NCI-H1092 (cell line): Measurements from ENCODE around the gene LRPPRC.

Source experiments
- DNase-seq: peaks from one replicate; lab custom pipeline; 2025; lab: John Stamatoyannopoulos, UW

LRPPRC gene

DNA sequence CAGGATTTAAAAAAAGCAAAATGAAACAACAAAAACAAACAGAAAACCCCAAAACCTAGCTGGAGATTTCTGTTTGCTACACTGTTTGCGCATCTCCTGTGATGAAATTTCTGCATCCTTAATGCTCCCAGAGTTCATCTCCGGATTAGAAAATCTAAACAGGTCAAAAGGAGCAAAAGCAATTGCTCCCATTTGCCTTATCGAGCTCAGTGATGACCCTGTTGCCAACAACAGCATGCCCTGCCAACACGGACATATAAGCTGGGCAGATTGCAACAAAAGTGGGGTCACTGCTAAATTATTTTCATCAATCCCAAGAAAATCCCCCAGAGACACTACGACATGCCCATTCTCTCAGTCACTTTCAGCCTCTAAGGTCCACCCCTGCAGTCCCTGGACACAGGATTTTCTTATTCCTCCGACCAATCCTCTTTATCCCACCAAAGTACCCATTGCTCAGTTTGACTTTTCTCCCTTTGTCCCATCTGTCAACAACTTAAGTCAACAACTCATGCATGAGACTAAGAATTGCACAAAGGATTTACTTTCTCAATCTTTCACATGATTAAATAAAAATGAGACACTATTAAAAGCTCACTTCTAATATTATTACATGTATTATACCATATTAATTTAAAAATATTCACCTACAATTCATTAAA is 89.2 kb downstream of the LRPPRC start:
- no peak for DNase-seq

DNA sequence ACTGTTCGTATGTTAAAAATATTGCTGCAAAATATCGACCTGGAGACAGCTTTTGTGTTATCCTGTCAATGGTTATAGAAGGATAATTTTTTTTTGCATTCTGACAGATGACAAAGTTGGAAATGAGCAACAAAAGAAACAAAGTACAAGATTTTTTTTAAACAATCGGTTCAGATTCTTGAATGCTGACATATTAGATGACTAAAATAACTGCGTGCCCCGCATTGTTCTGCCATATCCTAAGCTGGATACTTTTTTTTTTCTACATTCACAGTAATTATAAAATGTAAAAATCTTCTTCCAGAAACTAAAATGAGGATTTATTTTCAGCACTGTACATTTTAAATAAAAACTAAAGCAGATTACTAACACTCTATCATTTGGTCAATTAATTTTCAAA is 89.9 kb downstream of the LRPPRC start:
- no peak for DNase-seq

DNA sequence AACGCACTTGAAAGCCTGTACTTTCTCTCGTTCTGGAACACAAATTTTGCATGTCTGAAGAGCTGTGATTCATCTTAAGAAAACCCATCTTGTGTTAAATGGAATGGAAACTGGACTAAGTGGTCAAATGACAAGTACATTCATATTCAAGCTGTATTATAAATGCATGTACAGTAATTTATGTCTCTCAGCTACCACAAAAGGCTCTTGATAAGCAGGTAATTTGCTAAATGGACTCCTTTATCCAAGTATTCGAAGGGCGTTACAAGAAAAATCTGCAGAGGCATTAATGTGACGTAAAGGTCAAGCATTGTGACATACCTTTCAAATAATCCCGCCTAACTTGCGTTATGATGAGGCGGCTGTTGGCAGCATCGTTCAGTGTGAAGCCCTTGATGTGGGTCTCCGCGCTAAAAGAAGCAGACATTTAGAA is 90.4 kb downstream of the LRPPRC start:
- DNase-seq, result no peak

DNA sequence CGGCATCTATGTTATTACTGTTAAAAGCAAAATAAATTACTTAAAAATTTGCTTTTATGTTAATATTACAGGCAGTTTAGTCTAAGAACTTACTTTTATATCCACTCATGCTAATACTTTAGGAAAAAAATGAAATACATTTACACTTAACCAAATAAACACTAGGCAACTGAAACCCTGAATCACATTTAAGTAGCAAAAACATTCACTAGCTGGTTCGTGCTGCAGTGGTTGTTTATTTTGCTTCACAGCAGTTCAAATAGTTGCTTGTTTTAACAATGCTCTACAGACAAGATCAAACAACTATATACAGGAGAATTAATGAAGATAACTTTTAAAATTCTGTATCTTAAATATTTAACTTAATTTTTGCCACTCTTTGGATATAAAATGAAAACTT is 96.2 kb downstream of the LRPPRC start:
- DNase-seq, result no peak

DNA sequence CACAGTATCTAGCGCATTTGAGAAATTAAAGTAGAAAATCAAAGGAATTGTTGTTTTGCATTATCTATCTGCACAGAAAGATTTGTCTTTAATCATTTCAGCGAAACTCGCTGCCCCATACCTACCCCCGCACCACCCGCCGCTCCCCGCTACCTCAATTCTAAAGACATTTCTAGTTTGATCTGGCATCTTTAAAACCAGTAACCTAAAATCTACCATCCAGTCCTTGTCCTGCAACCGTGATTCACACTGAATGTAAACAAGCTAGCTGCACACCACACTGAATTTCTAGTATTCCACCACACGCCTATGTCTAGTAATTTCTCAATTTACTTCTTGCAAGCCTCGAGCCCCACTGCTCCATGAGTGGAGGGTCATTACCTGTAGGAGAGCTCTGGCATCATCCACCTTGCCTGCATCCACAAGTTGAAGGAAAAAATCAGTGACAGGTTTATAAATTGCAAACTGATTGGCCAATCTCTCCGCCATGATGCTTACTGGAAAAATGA is 96.9 kb downstream of the LRPPRC start:
- no peak for DNase-seq

DNA sequence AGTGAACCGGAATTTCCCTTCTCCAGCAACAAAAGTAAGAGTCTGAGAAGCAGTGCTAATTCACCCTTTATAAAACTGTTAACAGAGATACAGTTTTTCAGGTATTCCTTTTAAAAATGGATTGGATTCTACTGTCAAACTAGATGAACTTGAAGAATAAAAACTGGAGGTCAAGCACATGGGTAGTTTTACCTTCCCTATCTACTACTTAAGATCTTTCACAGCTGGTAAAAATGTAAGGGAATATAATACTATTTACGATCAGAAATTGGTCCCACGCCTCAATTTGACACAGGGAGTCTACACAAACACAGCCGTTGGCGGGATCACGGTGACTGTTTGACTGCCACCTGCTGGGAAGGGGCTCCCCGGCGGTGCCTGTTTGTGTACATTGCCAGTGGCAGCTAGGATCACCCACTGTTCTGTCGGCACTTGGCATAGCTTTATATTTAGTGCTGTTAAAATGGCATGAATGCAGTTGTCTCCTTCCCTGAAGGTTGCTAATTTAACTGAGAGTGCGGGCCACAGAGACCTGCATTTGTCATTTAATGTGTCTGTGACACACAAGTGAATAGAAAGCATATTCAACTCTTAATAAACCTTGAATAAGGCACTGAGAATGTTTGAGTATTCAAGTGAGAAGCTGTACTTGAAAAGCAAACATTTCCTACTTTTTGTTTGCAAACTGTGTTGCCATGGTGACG is 97.5 kb downstream of the LRPPRC start:
- DNase-seq, result peak; percentile 49

DNA sequence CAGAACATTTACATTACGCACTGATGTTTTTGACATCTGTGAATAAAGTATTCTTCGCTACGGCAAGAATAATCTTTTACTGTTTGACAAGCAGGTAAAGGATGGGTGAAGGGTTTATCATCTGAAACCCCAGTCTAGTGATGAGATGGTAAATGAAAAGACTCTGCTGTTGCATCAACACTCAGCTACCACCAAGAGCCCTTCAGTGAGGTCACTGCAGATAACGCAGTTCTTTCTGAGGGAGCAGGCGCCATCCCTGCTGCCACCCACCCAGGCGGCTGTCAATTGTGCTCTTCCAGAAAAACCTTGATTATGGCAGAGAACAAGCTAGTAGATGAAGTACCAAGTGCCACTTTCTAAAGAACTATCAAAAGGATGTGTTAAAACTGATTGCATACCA is 98.3 kb downstream of the LRPPRC start:
- DNase-seq, result peak; percentile 7

DNA sequence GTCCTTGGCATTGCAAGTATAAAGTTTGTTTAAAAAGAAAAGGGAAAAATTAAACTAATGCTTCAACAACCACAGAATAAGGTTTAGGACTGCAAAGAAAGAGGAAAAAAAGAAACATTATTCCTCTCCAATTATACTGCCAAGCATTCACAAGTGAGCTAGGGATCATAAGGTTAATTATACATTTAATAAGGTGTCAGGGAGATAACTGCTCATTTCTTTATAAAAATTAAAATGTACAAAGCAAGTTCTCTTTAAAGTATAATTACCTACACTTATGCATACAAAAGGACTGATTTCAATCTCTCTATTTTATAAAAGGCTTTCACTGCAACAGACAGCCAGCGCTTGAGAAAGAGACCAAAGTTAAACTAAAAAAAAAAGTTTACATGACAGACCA is 98.9 kb downstream of the LRPPRC start:
- no peak for DNase-seq

DNA sequence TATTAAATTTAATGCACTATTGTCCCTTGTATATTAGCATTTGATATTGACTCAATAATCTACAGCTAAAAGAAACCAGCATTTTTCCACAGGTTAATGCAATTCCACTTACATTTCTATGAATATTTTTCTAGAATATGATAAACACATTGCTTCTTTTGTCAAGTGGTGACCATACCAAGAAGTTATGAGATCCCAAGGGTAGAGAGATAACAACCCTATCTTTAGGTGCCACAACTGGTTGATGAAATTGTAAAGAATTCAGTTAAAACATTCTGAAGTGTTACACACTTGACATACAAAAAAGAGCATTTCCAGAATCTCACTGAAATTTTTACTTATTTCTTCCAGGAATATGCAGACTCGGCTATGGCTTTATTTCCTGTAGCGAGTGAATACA is 101.0 kb downstream of the LRPPRC start:
- DNase-seq, result no peak

DNA sequence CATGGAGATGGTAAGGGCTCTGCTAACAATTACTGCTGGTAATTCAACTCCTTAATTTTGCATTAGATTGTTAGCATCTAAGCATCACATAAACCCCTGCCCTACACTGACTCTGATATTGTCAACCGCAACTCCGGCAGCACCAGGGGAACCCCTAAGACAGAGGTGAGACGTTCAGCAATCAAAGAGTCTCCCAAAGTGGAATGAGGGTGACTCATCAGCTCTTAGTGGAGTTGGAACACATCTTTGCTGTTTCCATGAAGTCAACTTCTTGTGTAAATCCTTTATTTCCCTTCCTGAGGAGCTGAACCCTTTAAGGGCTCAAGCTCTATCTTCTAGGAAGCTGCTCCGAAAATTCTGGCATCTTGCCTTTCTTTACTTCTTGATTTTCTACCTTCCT is 104.9 kb downstream of the LRPPRC start:
- no peak for DNase-seq

DNA sequence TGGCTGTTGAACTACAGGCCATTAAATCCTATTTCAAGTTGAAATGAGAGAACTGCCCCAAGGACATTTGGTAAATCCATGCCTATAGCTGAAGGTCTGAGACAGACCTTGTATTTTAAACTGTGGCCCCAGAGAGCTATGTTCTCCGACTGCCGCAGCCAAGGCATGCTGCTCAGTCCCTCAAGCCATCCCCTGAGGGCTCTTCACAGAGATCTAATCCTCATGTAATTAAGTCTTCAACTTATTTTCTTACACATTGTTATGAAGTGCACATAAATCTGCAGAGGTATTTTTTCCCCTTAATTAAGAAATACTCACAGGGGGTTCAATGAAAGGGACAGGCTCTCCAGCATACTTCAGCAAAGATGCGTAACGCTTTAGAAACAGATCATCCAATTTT is 106.4 kb downstream of the LRPPRC start:
- DNase-seq, result no peak

DNA sequence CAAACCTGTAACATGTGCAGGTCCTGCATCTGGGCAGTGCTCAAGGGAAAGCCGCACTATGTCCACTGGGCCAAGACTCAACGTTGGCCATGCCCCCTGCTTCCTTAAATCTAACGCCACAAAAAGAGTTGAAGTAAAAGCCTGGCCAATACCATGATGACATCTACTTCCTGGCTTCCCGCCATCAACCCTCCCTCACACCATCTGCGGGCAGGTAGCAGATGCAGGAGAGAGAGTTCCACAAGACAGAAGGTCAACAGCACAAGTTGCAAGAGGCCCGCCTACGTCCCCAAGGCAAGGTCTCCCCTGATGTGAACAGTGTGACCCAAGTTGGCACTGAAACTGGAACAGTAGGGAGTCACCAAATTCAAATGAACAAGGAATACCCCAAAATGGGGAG is 108.6 kb downstream of the LRPPRC start:
- DNase-seq, result no peak

DNA sequence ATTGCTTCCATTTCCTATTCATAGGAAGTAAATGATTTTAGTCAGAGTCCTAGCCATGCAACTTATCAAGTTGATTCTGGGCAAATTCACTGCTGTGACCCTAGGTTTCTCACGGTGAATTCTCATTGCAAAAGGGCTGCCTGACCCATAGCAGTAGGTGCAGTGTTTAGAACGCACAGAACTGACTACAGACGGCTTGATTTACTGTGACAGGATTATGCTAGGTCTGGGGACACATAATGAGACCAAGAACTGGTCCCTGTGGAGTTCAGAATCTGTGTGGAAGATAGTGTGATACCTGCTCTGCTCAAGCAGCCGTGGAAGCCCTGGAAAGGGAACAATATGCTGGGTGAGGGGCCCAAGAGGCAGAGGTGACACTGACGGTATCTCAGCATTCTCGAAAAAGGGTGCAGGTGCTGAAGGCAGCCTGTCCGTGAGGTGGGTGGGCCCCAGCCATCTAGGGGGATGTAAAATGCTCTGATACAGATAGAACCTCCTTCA is 110.6 kb downstream of the LRPPRC start:
- DNase-seq, result no peak

DNA sequence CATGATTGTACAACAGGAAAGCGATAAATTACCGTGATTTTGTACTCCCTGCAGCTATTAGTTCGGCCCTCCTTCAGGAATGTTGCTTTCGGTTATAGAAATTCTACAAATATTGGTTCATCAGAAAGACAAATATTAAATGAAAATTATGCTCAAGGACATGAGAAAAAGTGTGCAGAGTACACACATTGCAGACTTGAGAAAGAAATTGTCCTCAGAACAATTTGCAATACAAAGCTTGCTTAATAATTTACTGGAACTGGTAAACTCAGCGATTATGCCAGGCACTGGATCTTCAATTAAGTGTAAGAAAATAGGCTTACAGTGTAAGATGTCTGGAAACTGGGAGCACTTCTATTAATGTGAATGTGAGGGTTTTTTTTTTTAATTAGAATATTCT is 111.1 kb downstream of the LRPPRC start:
- DNase-seq, result no peak

DNA sequence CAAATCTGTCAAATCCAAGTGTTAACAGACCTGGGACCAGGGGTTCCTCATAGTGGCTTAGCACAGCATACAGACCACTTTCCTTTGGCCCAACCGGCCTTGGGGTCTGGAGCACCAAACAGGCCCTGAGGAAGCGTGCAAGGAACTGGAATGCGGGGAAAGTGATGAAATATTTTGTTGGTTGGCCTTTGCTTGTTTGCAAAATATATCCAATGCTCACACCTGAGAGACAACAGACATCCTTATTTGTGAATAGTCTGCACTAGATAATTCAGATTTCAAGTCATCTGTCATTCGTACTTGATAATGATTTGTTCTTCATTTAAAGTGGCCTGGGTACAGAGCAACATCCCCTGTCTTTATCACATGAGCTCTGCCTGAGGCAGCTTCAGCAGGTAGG is 113.5 kb downstream of the LRPPRC start:
- no peak for DNase-seq

DNA sequence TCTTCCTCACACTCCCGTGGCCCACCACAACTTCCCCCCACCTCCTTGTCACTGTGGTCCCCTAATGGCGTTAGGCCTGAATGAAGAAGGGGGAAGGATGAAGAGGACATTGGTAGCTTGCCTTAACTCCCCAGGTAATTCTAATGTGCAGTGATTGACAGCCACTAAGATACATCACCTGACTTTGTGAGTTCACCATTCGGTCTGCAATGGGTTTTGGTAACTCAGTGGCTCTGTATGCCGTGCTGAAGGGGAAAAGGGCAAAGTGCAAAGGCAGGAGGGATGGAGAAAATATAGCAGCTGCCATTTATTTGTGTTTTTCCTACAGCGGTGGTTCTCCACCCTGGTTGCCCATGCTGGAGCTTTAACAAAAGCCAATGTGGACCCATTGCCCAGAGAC is 114.8 kb downstream of the LRPPRC start:
- no peak for DNase-seq

DNA sequence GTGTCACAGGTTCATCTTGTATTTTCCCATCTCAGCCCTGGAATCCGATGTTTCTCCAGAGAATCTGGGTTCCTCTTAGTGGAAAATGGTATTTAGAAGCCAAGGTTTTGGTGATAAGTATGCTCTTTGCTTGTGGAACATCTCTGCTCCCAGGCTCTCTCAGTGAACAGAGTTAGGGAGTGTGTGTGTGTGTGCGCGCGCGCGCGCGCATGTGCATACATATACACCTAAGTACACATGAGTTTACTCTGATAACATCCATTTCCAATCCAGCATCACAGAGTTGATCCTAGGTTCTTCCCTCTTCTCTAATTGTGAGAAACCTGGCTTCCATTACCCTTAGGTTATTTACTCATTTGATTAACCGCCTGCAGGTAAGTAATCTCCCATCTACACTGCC is 115.3 kb downstream of the LRPPRC start:
- no peak for DNase-seq

DNA sequence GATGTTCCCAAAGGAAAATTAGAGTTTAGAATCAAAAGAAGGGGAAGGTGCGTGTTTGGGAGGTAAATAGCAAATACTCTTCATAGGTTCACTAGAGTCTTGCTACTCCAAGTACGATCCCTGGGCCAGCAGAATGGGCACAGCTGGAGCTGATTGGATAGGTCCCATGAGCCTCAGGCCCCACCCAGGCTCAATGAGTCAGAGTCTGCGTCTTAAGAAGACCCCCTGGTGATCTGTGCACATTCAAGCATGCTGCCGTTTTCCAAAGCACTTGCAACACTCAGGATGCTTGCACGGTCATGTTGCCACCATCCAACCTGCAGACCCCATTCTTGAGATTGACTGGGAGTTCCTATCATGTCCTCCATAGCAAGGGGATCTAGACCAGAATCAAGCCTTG is 116.5 kb downstream of the LRPPRC start:
- DNase-seq, result no peak

DNA sequence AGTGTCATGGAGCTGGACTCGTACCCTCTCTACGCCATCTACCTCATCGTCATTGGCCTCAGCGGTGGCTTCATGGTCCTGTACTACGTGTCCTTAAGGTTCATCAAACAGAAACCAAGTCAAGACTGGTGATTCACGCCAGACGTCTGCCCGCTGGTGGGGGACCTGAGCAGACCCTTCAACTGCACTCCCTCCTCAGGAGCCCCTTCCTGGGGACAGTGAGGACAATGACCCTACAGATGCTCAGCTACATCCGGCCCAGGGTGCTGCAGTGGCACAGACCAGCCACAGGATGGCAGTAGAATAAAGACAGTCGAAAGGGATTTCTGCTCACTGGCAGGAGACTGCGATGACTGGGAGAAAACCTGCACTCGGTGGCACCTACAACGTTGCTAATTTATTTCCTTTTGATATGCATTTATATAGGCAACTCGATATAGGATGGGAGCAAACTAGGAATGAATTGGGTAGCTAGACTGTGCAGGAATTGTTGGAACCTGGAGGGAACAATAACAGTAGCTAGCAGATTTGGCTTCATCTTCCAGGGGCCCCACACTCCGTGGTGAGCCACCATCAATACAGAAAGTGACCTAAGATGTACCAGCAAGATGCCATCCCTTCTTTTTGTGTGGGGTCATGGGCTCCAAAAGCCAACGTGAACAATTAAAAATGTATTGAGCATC is 117.9 kb downstream of the LRPPRC start:
- DNase-seq, result peak; percentile 24

DNA sequence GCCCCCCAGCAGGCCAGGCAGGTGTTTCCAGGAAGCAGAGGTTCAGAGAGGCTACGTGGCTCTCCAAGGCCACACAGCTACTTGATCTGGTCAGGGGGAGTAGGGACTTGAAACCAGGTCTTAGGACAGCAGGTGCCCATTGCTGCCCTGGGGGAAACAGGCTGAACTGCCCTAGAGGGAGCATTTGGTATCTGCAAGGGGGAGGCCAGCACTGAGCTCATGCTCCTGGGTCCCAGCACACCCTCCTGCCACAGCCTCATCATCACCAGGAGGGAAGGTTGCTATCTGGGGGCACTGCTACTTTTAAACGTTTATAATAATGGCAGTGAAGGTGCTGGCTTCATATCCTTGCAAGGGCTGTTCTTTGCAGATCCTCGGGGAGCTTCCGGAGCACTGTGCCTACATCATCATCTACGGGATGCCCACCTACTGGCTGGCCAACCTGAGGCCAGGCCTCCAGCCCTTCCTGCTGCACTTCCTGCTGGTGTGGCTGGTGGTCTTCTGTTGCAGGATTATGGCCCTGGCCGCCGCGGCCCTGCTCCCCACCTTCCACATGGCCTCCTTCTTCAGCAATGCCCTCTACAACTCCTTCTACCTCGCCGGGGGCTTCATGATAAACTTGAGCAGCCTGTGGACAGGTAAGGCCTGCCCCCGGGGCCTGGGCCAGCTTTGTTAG is 120.9 kb downstream of the LRPPRC start:
- no peak for DNase-seq

DNA sequence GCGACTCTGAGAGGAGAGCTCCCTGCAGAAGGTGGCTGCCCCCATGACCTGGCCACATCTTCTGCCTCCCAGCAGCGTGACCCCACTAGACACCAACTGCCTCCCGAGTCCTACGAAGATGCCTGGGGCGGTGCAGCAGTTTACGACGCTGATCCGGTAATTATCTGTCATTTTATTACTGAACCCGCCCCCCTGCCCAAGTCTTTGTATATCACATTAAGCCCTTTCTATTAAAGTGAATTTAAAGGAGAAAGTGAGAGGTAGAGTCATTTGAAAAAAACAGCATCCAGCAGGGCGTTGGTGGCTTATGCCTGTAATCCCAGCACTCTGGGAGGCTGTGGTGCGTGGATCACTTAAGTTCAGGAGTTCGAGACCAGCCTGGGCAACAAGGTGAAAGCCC is 123.6 kb downstream of the LRPPRC start:
- DNase-seq, result no peak

DNA sequence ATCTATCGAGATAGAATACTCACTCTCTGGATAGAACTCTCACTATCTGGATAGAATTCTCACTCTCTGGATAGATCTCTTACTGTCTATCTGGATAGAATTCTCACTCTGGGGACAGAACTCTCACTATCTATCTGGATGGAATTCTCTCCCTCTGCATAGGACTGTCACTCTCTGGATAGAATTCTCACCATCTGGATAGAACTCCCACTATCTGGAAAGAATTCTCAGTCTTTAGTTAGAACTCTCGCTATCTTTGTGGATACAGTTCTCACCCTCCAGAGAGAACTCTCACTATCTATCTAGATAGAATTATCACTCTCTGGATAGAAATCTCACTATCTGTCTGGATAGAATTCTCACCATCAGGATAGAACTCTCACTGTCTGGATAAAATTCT is 140.5 kb downstream of the LRPPRC start:
- DNase-seq, result no peak
